OCI-LY3 (cell line): Measurements from ENCODE around the gene TUBGCP6.

Experiments used
- CTCF ChIP-seq: fragments of 200-600, 300-600 bp; sonication (generic); IDR thresholded peaks from 2 replicates; pipeline ENCODE4 v1.5.1; 2014; ENCODE audit warnings: antibody characterized with exemption, low read length, low read depth
- EZH2phosphoT487 ChIP-seq: fragments of 200-600 bp; shearing (Covaris generic); IDR thresholded peaks from 2 replicates; pipeline ENCODE4 v1.6.1; 2018; ENCODE audit warnings: antibody characterized with exemption, mixed run types, low read depth

- TF ChIP-seq CTCF (no peak), EZH2phosphoT487 (no peak)
Measured at GRCh38 chr22:50281384-50281760, 36.5 kb upstream of the TUBGCP6 start.
